Panc1 (cell line): Measurements from ENCODE around the gene MED17. TPM values are rescaled to one million over a fixed set of nuclear protein-coding genes. Genes with fewer than 3 reads are reported as not detected.

ENCODE experiments used
- ATAC-seq: fragments of 200-7000 bp; cut with Tn5 transposase; 2 replicates; pipeline ENCODE4 v1.9.1; 2020; ENCODE audit warnings: mild to moderate bottlenecking, moderate library complexity
- BruUV-seq: library from RNA; stranded (reverse); fragments of 400-500 nt; replicated peaks from 2 replicates; lab custom pipeline; 2021; lab: Mats Ljungman, UMichigan
- CTCF ChIA-PET: fragments of 300-600 bp; sonication (Branson Sonifier 250); formaldehyde crosslinking; loops from one replicate; lab custom pipeline; 2022; ENCODE audit warnings: antibody characterized with exemption; lab: Charles Lee
- POLR2A ChIA-PET: fragments of 300-600 bp; sonication (Branson Sonifier 250); formaldehyde crosslinking; loops from one replicate; lab custom pipeline; 2022; ENCODE audit warnings: antibody characterized with exemption; lab: Charles Lee
- DNase-seq: peaks from one replicate; pipeline ENCODE4 v3.0.0-alpha.2; 2010; ENCODE audit warnings: low read depth, low spot score
- H3K27ac ChIP-seq: 2 replicates; pipeline ENCODE4 v1.5.1; 2011; ENCODE audit warnings: mild to moderate bottlenecking, low read length, inconsistent platforms
- H3K27me3 ChIP-seq: fragments of 200-500 bp; sonication (Bioruptor generic); 2 replicates; pipeline ENCODE4 v1.6.0; 2014; ENCODE audit warnings: low read length, inconsistent platforms; ENCODE audit not compliant: control insufficient read depth, insufficient read depth
- H3K36me3 ChIP-seq: fragments of 200-500 bp; sonication (Bioruptor generic); 2 replicates; pipeline ENCODE4 v1.5.1; 2014; ENCODE audit warnings: inconsistent platforms, mild to moderate bottlenecking, low read length, moderate library complexity; ENCODE audit not compliant: control insufficient read depth, insufficient read depth
- H3K4me1 ChIP-seq: 2 replicates; pipeline ENCODE4 v1.5.1; 2011; ENCODE audit warnings: inconsistent platforms, mild to moderate bottlenecking, low read length, moderate library complexity; ENCODE audit not compliant: control insufficient read depth, insufficient read depth
- H3K4me3 ChIP-seq, 2 experiments: 2 replicates each; pipeline ENCODE4 v1.5.1; 2011 to 2012; ENCODE audit warnings: low read depth in 2 of 2, low read length in 2 of 2, mild to moderate bottlenecking in 2 of 2, inconsistent platforms in 1 of 2, moderate library complexity in 1 of 2
- H3K9me3 ChIP-seq: fragments of 200-500 bp; sonication (Bioruptor generic); 2 replicates; pipeline ENCODE4 v1.5.1; 2014; ENCODE audit warnings: low read depth, mild to moderate bottlenecking, inconsistent platforms, low read length, moderate library complexity; ENCODE audit not compliant: control insufficient read depth, insufficient read depth
- CTCF ChIP-seq: fragments of 450-650 bp; IDR thresholded peaks from 2 replicates; pipeline ENCODE4 v1.5.1; 2017; ENCODE audit warnings: mild to moderate bottlenecking
- POLR2AphosphoS5 ChIP-seq: IDR thresholded peaks from 2 replicates; pipeline ENCODE4 v1.6.1; 2012; ENCODE audit warnings: mild to moderate bottlenecking, low read depth, low read length, moderate library complexity
- REST ChIP-seq, 2 experiments: IDR thresholded peaks; 2 replicates each; pipeline ENCODE4 v1.6.1; 2011 to 2012; ENCODE audit warnings: low read depth in 2 of 2, control low read depth in 1 of 2, low read length in 1 of 2, mild to moderate bottlenecking in 1 of 2, moderate library complexity in 1 of 2; ENCODE audit not compliant: insufficient read depth in 1 of 2
- SIN3A ChIP-seq: IDR thresholded peaks from 2 replicates; pipeline ENCODE4 v1.6.1; 2012; ENCODE audit warnings: low read depth, mild to moderate bottlenecking, low read length, moderate library complexity, borderline replicate concordance; ENCODE audit not compliant: insufficient read depth
- TCF7L2 ChIP-seq: IDR thresholded peaks from 2 replicates; pipeline ENCODE4 v1.6.1; 2011; ENCODE audit warnings: mild to moderate bottlenecking, low read depth, low read length, inconsistent platforms
- in situ Hi-C: cut with HindIII; loops from 2 replicates; pipeline ENCODE4 v1.10.0; 2016; ENCODE audit warnings: low sequenced_read_pairs, low pct_unique_long_range_greater_than_20kb
- intact Hi-C: fragments of 100-400 bp; cut with micrococcal nuclease; formaldehyde crosslinking; loops from one replicate; pipeline ENCODE4 v1.10.0; 2022; ENCODE audit not compliant: unreplicated experiment
- total RNA-seq: library from RNA; stranded (reverse); gene quantifications from one replicate; pipeline ENCODE4 v1.2.1, GENCODE V29; 2021; ENCODE audit not compliant: unreplicated experiment

Gene MED17
- total RNA-seq, 1 experiment from 2014 or later, result 52.4 TPM

GRCh38 chr11:93784935-93785360 is 866 bp downstream of the MED17 start:
- BruUV-seq, result no TSS peak
- Histone ChIP-seq H3K4me1 (peaks cover 7% of the 10 kb centered on the region), H3K36me3 (peaks cover 10% of the 10 kb centered on the region), H3K4me3 (peak overlapping the region; percentile 85 to 99), H3K27me3 (no peaks in the 10 kb centered on the region), H3K9me3 (no peaks in the 10 kb centered on the region), H3K27ac (peak overlapping the region; percentile 93)
- intact Hi-C loops (no loop called here), in situ Hi-C loops (no loop called here)
- CTCF ChIA-PET, result no interaction called here
- ATAC-seq (no peak), DNase-seq (no peak)
- POLR2A ChIA-PET, result no interaction called here
- peak; percentile 41; the same call in 1 of the 2 replicates for TF ChIP-seq CTCF
- TF ChIP-seq REST (IDR thresholded peaks at IDR 0.05; ENCODE audit: insufficient read depth in 1 of 2, low read depth in 2 of 2, low read length in 1 of 2), result no peak
- 0 out of 2 replicates have a peak, but pooled peaks have one; percentile 3 for TF ChIP-seq SIN3A

- BruUV-seq, result no TSS peak
- POLR2A ChIA-PET, result no interaction called here
- Histone ChIP-seq H3K4me1 (no peaks in the 10 kb centered on the region), H3K36me3 (peaks cover 47% of the 10 kb centered on the region), H3K9me3 (no peaks in the 10 kb centered on the region), H3K27ac (no peak overlapping the region), H3K27me3 (no peaks in the 10 kb centered on the region), H3K4me3 (no peak overlapping the region)
- CTCF ChIA-PET, result no interaction called here
- in situ Hi-C loops (no loop called here), intact Hi-C loops (no loop called here)
- no peak for ATAC-seq
- TF ChIP-seq POLR2AphosphoS5, result no peak
- no peak for TF ChIP-seq CTCF
- TF ChIP-seq SIN3A, result no peak
- no peak for TF ChIP-seq TCF7L2
- no peak for TF ChIP-seq REST (IDR thresholded peaks at IDR 0.05; ENCODE audit: insufficient read depth in 1 of 2, low read depth in 2 of 2, low read length in 1 of 2)
- no peak for DNase-seq
Measured at GRCh38 chr11:93791493-93791892, 7.4 kb downstream of the MED17 start.
